T-cell (primary cell): ENCODE results near the gene SPTLC3. TPM values are rescaled to one million over a fixed set of nuclear protein-coding genes. Genes with fewer than 3 reads are reported as not detected.

Experiments used
- ATAC-seq, 4 experiments: fragments of 200-7000 bp in 3 of 4; fragments of 150-1000 bp in 1 of 4; cut with Tn5 transposase; replicated peaks in 1 of 4; 1 replicate in 3 of 4; 2 replicates in 1 of 4; pipeline ENCODE4 v1.10.0; 2021; ENCODE audit warnings: moderate library complexity in 3 of 4, mild to moderate bottlenecking in 2 of 4, moderate number of reproducible peaks in 1 of 4
- CTCF ChIA-PET, 2 donors: fragments of 300-600 bp; sonication (Branson Sonifier 250); formaldehyde crosslinking; loops; one replicate each; lab custom pipeline; 2022; ENCODE audit warnings: antibody characterized with exemption in 2 of 2; lab: Charles Lee
- POLR2A ChIA-PET, 2 donors: fragments of 300-600 bp; sonication (Branson Sonifier 250); formaldehyde crosslinking; loops; one replicate each; lab custom pipeline; 2022; ENCODE audit warnings: antibody characterized with exemption in 2 of 2; lab: Charles Lee
- DNase-seq, 35 experiments: peaks; one replicate each; pipeline versions ENCODE4 v3.0.0 to v3.0.0-alpha.2; 2013 to 2023
- H3K27ac ChIP-seq: one replicate; pipeline ENCODE4 v1.5.1; 2013; ENCODE audit warnings: low read length
- H3K27me3 ChIP-seq, 2 experiments: replicated peaks in 1 of 2; 1 replicate in 1 of 2; 2 replicates in 1 of 2; pipeline versions ENCODE4 v1.6.1 to v1.7.0; 2013; ENCODE audit warnings: low read length in 1 of 2, mixed read lengths in 1 of 2; ENCODE audit not compliant: control insufficient read depth in 2 of 2, insufficient read depth in 2 of 2; ENCODE audit errors: extremely low read depth in 1 of 2
- H3K36me3 ChIP-seq, 2 donors: 1 replicate in 1 of 2; 2 replicates in 1 of 2; pipeline versions ENCODE4 v1.6.1 to v1.7.0; 2013; ENCODE audit warnings: low read length in 1 of 2; ENCODE audit not compliant: control insufficient read depth in 2 of 2, insufficient read depth in 1 of 2; ENCODE audit errors: extremely low read depth in 1 of 2
- H3K4me1 ChIP-seq, 2 experiments: 1 replicate in 1 of 2; 2 replicates in 1 of 2; pipeline versions ENCODE4 v1.6.1 to v1.7.0; 2013; ENCODE audit warnings: low read length in 2 of 2, mixed read lengths in 1 of 2; ENCODE audit not compliant: insufficient read depth in 2 of 2, control insufficient read depth in 1 of 2; ENCODE audit errors: extremely low read depth in 1 of 2
- H3K4me3 ChIP-seq, 2 donors: 1 replicate in 1 of 2; 2 replicates in 1 of 2; pipeline versions ENCODE4 v1.5.1 to v1.7.0; 2013; ENCODE audit warnings: mild to moderate bottlenecking in 2 of 2, low read length in 1 of 2, moderate library complexity in 1 of 2; ENCODE audit not compliant: control insufficient read depth in 1 of 2; ENCODE audit errors: extremely low read depth in 1 of 2
- H3K9me3 ChIP-seq: 2 replicates; pipeline ENCODE4 v1.7.0; 2013
- H3K27ac Mint-ChIP-seq, 2 donors: one replicate each; pipeline ENCODE4 v1.8.0; 2020 to 2021; ENCODE audit warnings: mild to moderate bottlenecking in 2 of 2, mixed read lengths in 2 of 2
- H3K27me3 Mint-ChIP-seq, 2 donors: one replicate each; pipeline ENCODE4 v1.8.0; 2021 to 2022; ENCODE audit warnings: mixed read lengths in 2 of 2
- H3K36me3 Mint-ChIP-seq: one replicate; pipeline ENCODE4 v1.8.0; 2021; ENCODE audit warnings: mixed read lengths
- H3K4me1 Mint-ChIP-seq, 3 donors: one replicate each; pipeline ENCODE4 v1.8.0; 2020 to 2022; ENCODE audit warnings: mixed read lengths in 3 of 3, mild to moderate bottlenecking in 1 of 3
- H3K4me3 Mint-ChIP-seq, 3 donors: one replicate each; pipeline ENCODE4 v1.8.0; 2020 to 2022; ENCODE audit warnings: mild to moderate bottlenecking in 3 of 3, mixed read lengths in 3 of 3, moderate library complexity in 3 of 3
- H3K9me3 Mint-ChIP-seq, 3 donors: one replicate each; pipeline ENCODE4 v1.8.0; 2020 to 2022; ENCODE audit warnings: mixed read lengths in 3 of 3
- WGBS: methylation state at CpG from one replicate; pipeline ENCODE4 v1.1.5; 2013; ENCODE audit warnings: missing lambda C conversion rate; ENCODE audit not compliant: insufficient coverage; 5-methylcytosine and 5-hydroxymethylcytosine counted together
- total RNA-seq, 35 experiments: library from RNA in 6 of 35; stranded (reverse) in 6 of 35; fragments of 120-200 nt in 1 of 35; gene quantifications; one replicate each; pipeline versions ENCODE4 v1.2.1 to v1.2.4 and lab custom pipeline; 2013 to 2026

The SPTLC3 gene
- total RNA-seq, 5 donors from 2014 or later (not counting 1 experiment from before 2014, with no cell fraction given): 0.20 to 1.2 (median 0.56) TPM

- no peaks in the 10 kb centered on the region for H3K9me3 Mint-ChIP-seq
- no peak overlapping the region for H3K27ac Mint-ChIP-seq
- 81% methylated on average over 2 of the region's 4 CpGs for WGBS
- ChIA-PET CTCF (no interaction called here), POLR2A (no interaction called here)
- ATAC-seq (no peak), DNase-seq (no peak)
- H3K9me3 ChIP-seq: no peaks in the 10 kb centered on the region
- H3K4me1 Mint-ChIP-seq: peaks cover 0 to 3% (median 0%) of the 10 kb centered on the region in 3 donors
- H3K36me3 ChIP-seq: no peaks in the 10 kb centered on the region
- no peaks in the 10 kb centered on the region for H3K27me3 ChIP-seq
- peaks cover 11 to 12% of the 10 kb centered on the region in 2 donors for H3K27me3 Mint-ChIP-seq
- no peaks in the 10 kb centered on the region for H3K36me3 Mint-ChIP-seq
- no peaks in the 10 kb centered on the region for H3K4me1 ChIP-seq
- H3K4me3 ChIP-seq: no peak overlapping the region
- H3K27ac ChIP-seq: no peak overlapping the region
- no peak overlapping the region for H3K4me3 Mint-ChIP-seq
Observed at GRCh38 chr20:13205425-13205824, 196.7 kb downstream of the SPTLC3 start.

- ChIA-PET CTCF (no interaction called here), POLR2A (no interaction called here)
- H3K9me3 ChIP-seq: no peaks in the 10 kb centered on the region
Observed at GRCh38 chr20:13205848-13206434, 197.2 kb downstream of the SPTLC3 start.

GRCh38 chr20:13207016-13207415 lies 198.2 kb downstream of the SPTLC3 start:
- ChIA-PET POLR2A (no interaction called here), CTCF (no interaction called here)
- Histone ChIP-seq H3K4me1 (no peaks in the 10 kb centered on the region), H3K27ac (no peak overlapping the region), H3K4me3 (no peak overlapping the region), H3K36me3 (no peaks in the 10 kb centered on the region), H3K27me3 (no peaks in the 10 kb centered on the region), H3K9me3 (no peaks in the 10 kb centered on the region)
- H3K4me1 Mint-ChIP-seq: peaks cover 0 to 3% (median 0%) of the 10 kb centered on the region in 3 donors
- ATAC-seq: no peak
- peaks cover 14 to 16% of the 10 kb centered on the region in 2 donors for H3K27me3 Mint-ChIP-seq
- H3K9me3 Mint-ChIP-seq: no peaks in the 10 kb centered on the region
- no peak overlapping the region for H3K27ac Mint-ChIP-seq
- H3K36me3 Mint-ChIP-seq: no peaks in the 10 kb centered on the region
- no peak overlapping the region for H3K4me3 Mint-ChIP-seq
- no CpG with 5 or more reads among the region's 2 CpGs for WGBS
- DNase-seq: no peak

More at GRCh38 chr20:13205848-13206434, 197.2 kb downstream of the SPTLC3 start:
- Mint-ChIP-seq H3K9me3 (no peaks in the 10 kb centered on the region), H3K4me1 (peaks cover 0 to 3% (median 0%) of the 10 kb centered on the region in 3 donors), H3K4me3 (no peak overlapping the region), H3K27me3 (peaks cover 11 to 12% of the 10 kb centered on the region in 2 donors), H3K27ac (no peak overlapping the region), H3K36me3 (no peaks in the 10 kb centered on the region)
- Histone ChIP-seq H3K4me3 (no peak overlapping the region), H3K36me3 (no peaks in the 10 kb centered on the region), H3K27ac (no peak overlapping the region), H3K27me3 (no peaks in the 10 kb centered on the region), H3K4me1 (no peaks in the 10 kb centered on the region)
- WGBS: 77% methylated on average over 3 of the region's 5 CpGs
- ATAC-seq (no peak), DNase-seq (no peak)

- Mint-ChIP-seq H3K9me3 (no peaks in the 10 kb centered on the region), H3K36me3 (no peaks in the 10 kb centered on the region), H3K4me1 (peaks cover 0 to 7% (median 2%) of the 10 kb centered on the region in 3 donors), H3K4me3 (no peak overlapping the region), H3K27ac (no peak overlapping the region), H3K27me3 (peaks cover 26 to 27% of the 10 kb centered on the region in 2 donors)
- ATAC-seq: no peak
- Histone ChIP-seq H3K27ac (no peak overlapping the region), H3K9me3 (no peaks in the 10 kb centered on the region), H3K4me3 (no peak overlapping the region), H3K36me3 (no peaks in the 10 kb centered on the region), H3K4me1 (no peaks in the 10 kb centered on the region), H3K27me3 (peaks cover 0 to 4% of the 10 kb centered on the region in 2 experiments)
- ChIA-PET CTCF (no interaction called here), POLR2A (no interaction called here)
- no CpG with 5 or more reads among the region's 4 CpGs for WGBS
- DNase-seq: no peak
Observed at GRCh38 chr20:13211956-13212618, 203.3 kb downstream of the SPTLC3 start.

GRCh38 chr20:13212750-13213149 lies 204.0 kb downstream of the SPTLC3 start:
- Mint-ChIP-seq H3K9me3 (no peaks in the 10 kb centered on the region), H3K27ac (no peak overlapping the region), H3K4me1 (peaks cover 0 to 7% (median 2%) of the 10 kb centered on the region in 3 donors), H3K4me3 (no peak overlapping the region), H3K27me3 (peaks cover 28 to 29% of the 10 kb centered on the region in 2 donors), H3K36me3 (no peaks in the 10 kb centered on the region)
- peaks cover 0 to 5% of the 10 kb centered on the region in 2 experiments for H3K27me3 ChIP-seq
- DNase-seq: no peak
- CTCF ChIA-PET: interaction anchor here in 1 of 2 donors (0.6 kb wide), 1 partner anchor 50 kb away, joined by 3 read pairs; no protein-coding TSS in a partner anchor
- no peak for ATAC-seq
- no peak overlapping the region for H3K27ac ChIP-seq
- 8% methylated on average over 2 of the region's 5 CpGs for WGBS
- H3K36me3 ChIP-seq: no peaks in the 10 kb centered on the region
- H3K4me1 ChIP-seq: no peaks in the 10 kb centered on the region
- H3K4me3 ChIP-seq: no peak overlapping the region
- POLR2A ChIA-PET: no interaction called here
- H3K9me3 ChIP-seq: no peaks in the 10 kb centered on the region

- POLR2A ChIA-PET: no interaction called here
- peaks cover 32 to 34% of the 10 kb centered on the region in 2 donors for H3K27me3 Mint-ChIP-seq
- H3K27ac Mint-ChIP-seq: no peak overlapping the region
- H3K4me1 Mint-ChIP-seq: peaks cover 0 to 7% (median 2%) of the 10 kb centered on the region in 3 donors
- no peak overlapping the region for H3K4me3 Mint-ChIP-seq
- H3K4me3 ChIP-seq: no peak overlapping the region
- H3K27ac ChIP-seq: no peak overlapping the region
- no peaks in the 10 kb centered on the region for H3K4me1 ChIP-seq
- 100% methylated on average over 1 of the region's 1 CpG for WGBS
- no peaks in the 10 kb centered on the region for H3K9me3 Mint-ChIP-seq
- H3K36me3 ChIP-seq: no peaks in the 10 kb centered on the region
- DNase-seq (no peak), ATAC-seq (no peak)
- CTCF ChIA-PET: interaction anchor here in 1 of 2 donors (0.6 kb wide), 1 partner anchor 49 kb away, joined by 3 read pairs; no protein-coding TSS in a partner anchor
- peaks cover 2 to 8% of the 10 kb centered on the region in 2 experiments for H3K27me3 ChIP-seq
- H3K36me3 Mint-ChIP-seq: no peaks in the 10 kb centered on the region
- no peaks in the 10 kb centered on the region for H3K9me3 ChIP-seq
Observed at GRCh38 chr20:13213335-13213734, 204.6 kb downstream of the SPTLC3 start.
